HCT116 (cell line): ENCODE results near the gene CD3E. TPM values are rescaled to one million over a fixed set of nuclear protein-coding genes. Genes with fewer than 3 reads are reported as not detected.

Experiments used
- ATAC-seq: fragments of 200-7000 bp; cut with Tn5 transposase; 2 replicates; pipeline ENCODE4 v1.9.1; 2020; ENCODE audit warnings: mild to moderate bottlenecking, moderate library complexity
- BruUV-seq: library from RNA; stranded (reverse); fragments of 400-500 nt; replicated peaks from 2 replicates; lab custom pipeline; 2021; lab: Mats Ljungman, UMichigan
- CTCF ChIA-PET: fragments of 300-600 bp; sonication (Branson Sonifier 250); formaldehyde crosslinking; loops from one replicate; lab custom pipeline; 2021; ENCODE audit warnings: antibody characterized with exemption; lab: Charles Lee
- POLR2A ChIA-PET: fragments of 300-600, 350-600 bp; sonication (Branson Sonifier 250); formaldehyde crosslinking; loops from one replicate; lab custom pipeline; 2021; ENCODE audit warnings: antibody characterized with exemption; lab: Charles Lee
- RAD21 ChIA-PET, 2 experiments: fragments of 300-600 bp; sonication (Branson Sonifier 250); formaldehyde crosslinking; loops; one replicate each; lab custom pipeline; 2023; ENCODE audit warnings: low total read pairs in 2 of 2; ENCODE audit not compliant: uncharacterized antibody in 2 of 2, unreplicated experiment in 2 of 2, low non-redundant PET in 1 of 2; lab: Charles Lee
- DNase-seq: peaks from one replicate; pipeline ENCODE4 v3.0.0-alpha.2; 2010; ENCODE audit warnings: low read depth, low spot score
- H2AFZ ChIP-seq: fragments of 200-600 bp; shearing (Covaris generic), sonication (generic); 2 replicates; pipeline ENCODE4 v1.6.1; 2017; ENCODE audit warnings: low read depth, mixed run types, mixed read lengths, antibody characterized with exemption, low read length; ENCODE audit not compliant: poor library complexity, severe bottlenecking
- H3K27ac ChIP-seq: 2 replicates; pipeline ENCODE4 v1.5.1; 2012; ENCODE audit warnings: low read depth, low read length
- H3K27me3 ChIP-seq: fragments of 200-600 bp; sonication (generic); 2 replicates; pipeline ENCODE4 v1.6.1; 2016; ENCODE audit warnings: mixed run types, low read length, mixed read lengths; ENCODE audit not compliant: insufficient read depth
- H3K36me3 ChIP-seq, 2 experiments: fragments of 200-500 bp in 1 of 2; fragments of 200-600 bp in 1 of 2; sonication (Bioruptor generic) in 1 of 2; sonication (generic) in 1 of 2; 2 replicates each; pipeline versions ENCODE4 v1.5.1 to v1.6.1; 2014 to 2016; ENCODE audit warnings: low read length in 2 of 2, inconsistent platforms in 1 of 2, mixed read lengths in 1 of 2, mixed run types in 1 of 2; ENCODE audit not compliant: insufficient read depth in 2 of 2, control insufficient read depth in 1 of 2
- H3K4me1 ChIP-seq, 2 experiments: fragments of 200-600 bp in 1 of 2; sonication (generic) in 1 of 2; 2 replicates each; pipeline versions ENCODE4 v1.5.1 to v1.6.1; 2012 to 2017; ENCODE audit warnings: low read length in 2 of 2, inconsistent platforms in 1 of 2, mild to moderate bottlenecking in 1 of 2, mixed read lengths in 1 of 2, mixed run types in 1 of 2, moderate library complexity in 1 of 2; ENCODE audit not compliant: insufficient read depth in 2 of 2, control insufficient read depth in 1 of 2
- H3K4me2 ChIP-seq: fragments of 200-600 bp; sonication (generic); 2 replicates; pipeline ENCODE4 v1.6.1; 2017; ENCODE audit warnings: mixed run types, low read length, mixed read lengths
- H3K4me3 ChIP-seq, 2 experiments: fragments of 200-600 bp in 1 of 2; sonication (generic) in 1 of 2; replicated peaks in 1 of 2; 2 replicates each; pipeline ENCODE4 v1.5.1; 2011 to 2016; ENCODE audit warnings: low read length in 2 of 2, control low read depth in 1 of 2, low read depth in 1 of 2, mild to moderate bottlenecking in 1 of 2, mixed read lengths in 1 of 2, mixed run types in 1 of 2
- H3K79me2 ChIP-seq: fragments of 200-600 bp; sonication (generic); 2 replicates; pipeline ENCODE4 v1.6.1; 2017; ENCODE audit warnings: mild to moderate bottlenecking, mixed run types, low read length, moderate library complexity, mixed read lengths; ENCODE audit not compliant: insufficient read depth
- H3K9ac ChIP-seq: fragments of 200-600 bp; sonication (generic); 2 replicates; pipeline ENCODE4 v1.6.1; 2016; ENCODE audit warnings: low read length, mixed read lengths
- H3K9me2 ChIP-seq: fragments of 200-600 bp; sonication (generic), shearing (Covaris generic); 2 replicates; pipeline ENCODE4 v1.6.1; 2017; ENCODE audit warnings: mixed run types, mild to moderate bottlenecking, moderate library complexity; ENCODE audit not compliant: insufficient read depth
- H3K9me3 ChIP-seq, 2 experiments: fragments of 200-500 bp in 1 of 2; fragments of 200-600 bp in 1 of 2; sonication (Bioruptor generic) in 1 of 2; sonication (generic) in 1 of 2; 2 replicates each; pipeline ENCODE4 v1.6.1; 2014 to 2017; ENCODE audit warnings: low read length in 2 of 2, mixed read lengths in 2 of 2, inconsistent platforms in 1 of 2, low read depth in 1 of 2, mild to moderate bottlenecking in 1 of 2, mixed run types in 1 of 2, moderate library complexity in 1 of 2; ENCODE audit not compliant: control insufficient read depth in 1 of 2, insufficient read depth in 1 of 2
- H4K20me1 ChIP-seq: fragments of 200-600 bp; sonication (generic), shearing (Covaris generic); 2 replicates; pipeline ENCODE4 v1.6.1; 2017; ENCODE audit warnings: mixed run types, mild to moderate bottlenecking, moderate library complexity; ENCODE audit not compliant: insufficient read depth
- CEBPB ChIP-seq: IDR thresholded peaks from 2 replicates; pipeline ENCODE4 v1.6.1; 2012; ENCODE audit warnings: low read depth
- EGR1 ChIP-seq: IDR thresholded peaks from 2 replicates; pipeline ENCODE4 v1.6.1; 2012; ENCODE audit warnings: low read depth
- ELF1 ChIP-seq: IDR thresholded peaks from 2 replicates; pipeline ENCODE4 v1.6.1; 2012; ENCODE audit warnings: low read depth, borderline replicate concordance
- POLR2A ChIP-seq: IDR thresholded peaks from 2 replicates; pipeline ENCODE4 v1.7.0; 2011; ENCODE audit warnings: borderline replicate concordance; ENCODE audit not compliant: insufficient read depth, insufficient read length; ENCODE audit errors: extremely low read depth
- POLR2AphosphoS5 ChIP-seq: IDR thresholded peaks from 2 replicates; pipeline ENCODE4 v1.6.1; 2011; ENCODE audit warnings: mild to moderate bottlenecking, low read depth, low read length, moderate library complexity
- RAD21 ChIP-seq: IDR thresholded peaks from 2 replicates; pipeline ENCODE4 v1.6.1; 2012; ENCODE audit warnings: low read depth, mild to moderate bottlenecking
- SRF ChIP-seq: IDR thresholded peaks from 2 replicates; pipeline ENCODE4 v1.6.1; 2012; ENCODE audit warnings: low read depth
- TCF7L2 ChIP-seq: IDR thresholded peaks from 2 replicates; pipeline ENCODE4 v1.7.0; 2011; ENCODE audit warnings: borderline replicate concordance, inconsistent platforms; ENCODE audit not compliant: insufficient read depth, insufficient read length; ENCODE audit errors: extremely low read depth
- YY1 ChIP-seq: IDR thresholded peaks from 2 replicates; pipeline ENCODE4 v1.6.1; 2011; ENCODE audit warnings: low read length, low read depth, moderate library complexity, mild to moderate bottlenecking; ENCODE audit not compliant: insufficient replicate concordance; ENCODE audit errors: extremely low read depth
- ZFX ChIP-seq: fragments of 450-650 bp; IDR thresholded peaks from 2 replicates; pipeline ENCODE4 v1.6.1; 2017
- intact Hi-C: fragments of 100-400 bp; cut with micrococcal nuclease; formaldehyde crosslinking; loops from 2 replicates; pipeline ENCODE4 v1.10.0; 2022
- total RNA-seq: library from RNA; stranded (reverse); gene quantifications from one replicate; pipeline ENCODE4 v1.2.1, GENCODE V29; 2021; ENCODE audit not compliant: unreplicated experiment
- TF ChIP-seq, protein P1 (sequence below): IDR thresholded peaks from 2 replicates; pipeline ENCODE4 v1.6.1; 2011; ENCODE audit warnings: mild to moderate bottlenecking, low read length, moderate library complexity; ENCODE audit not compliant: insufficient replicate concordance; ENCODE audit errors: extremely low read depth

Gene CD3E
- total RNA-seq, 1 experiment from 2014 or later: 0.79 TPM

DNA sequence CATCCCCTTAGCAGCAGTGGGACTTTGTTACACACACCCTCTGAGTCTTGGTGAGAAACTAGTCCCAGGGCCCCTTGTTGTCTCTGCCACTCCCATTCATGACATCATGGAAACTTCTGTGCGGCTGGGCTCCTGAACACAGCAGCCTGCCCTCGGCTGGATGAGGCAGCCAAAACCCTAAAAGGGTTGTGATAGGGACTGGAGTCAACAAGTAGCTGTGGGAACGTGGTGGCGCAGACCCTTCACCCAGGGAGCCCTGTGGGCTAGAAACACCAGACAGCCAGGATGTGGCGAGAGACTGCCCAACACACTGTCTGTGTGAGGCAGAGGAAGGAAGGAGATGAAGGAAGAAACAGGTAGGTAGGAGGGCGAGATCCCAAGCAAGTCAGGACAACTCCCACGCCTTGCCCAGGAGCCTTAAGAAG, 34.1 kb downstream of the CD3E start:
- no peak for ATAC-seq
- no TSS peak for BruUV-seq

More for the DNA sequence above, 34.1 kb downstream of the CD3E start:
- no peak overlapping the region for H3K9ac ChIP-seq
- H3K79me2 ChIP-seq: no peaks in the 10 kb centered on the region
- no peaks in the 10 kb centered on the region for H4K20me1 ChIP-seq
- no peak overlapping the region for H3K4me3 ChIP-seq
- no peak overlapping the region for H3K4me2 ChIP-seq
- CTCF ChIA-PET: no interaction called here
- H2AFZ ChIP-seq: no peak overlapping the region
- no peaks in the 10 kb centered on the region for H3K27me3 ChIP-seq
- intact Hi-C loops: no loop called here
- no peaks in the 10 kb centered on the region for H3K9me3 ChIP-seq
- RAD21 ChIA-PET: no interaction called here
- TF ChIP-seq YY1 (no peak), RAD21 (no peak), TCF7L2 (no peak), POLR2AphosphoS5 (no peak), ZFX (no peak), EGR1 (no peak), SRF (no peak), ELF1 (no peak), CEBPB (no peak), POLR2A (no peak)
- TF ChIP-seq, protein P1, sequence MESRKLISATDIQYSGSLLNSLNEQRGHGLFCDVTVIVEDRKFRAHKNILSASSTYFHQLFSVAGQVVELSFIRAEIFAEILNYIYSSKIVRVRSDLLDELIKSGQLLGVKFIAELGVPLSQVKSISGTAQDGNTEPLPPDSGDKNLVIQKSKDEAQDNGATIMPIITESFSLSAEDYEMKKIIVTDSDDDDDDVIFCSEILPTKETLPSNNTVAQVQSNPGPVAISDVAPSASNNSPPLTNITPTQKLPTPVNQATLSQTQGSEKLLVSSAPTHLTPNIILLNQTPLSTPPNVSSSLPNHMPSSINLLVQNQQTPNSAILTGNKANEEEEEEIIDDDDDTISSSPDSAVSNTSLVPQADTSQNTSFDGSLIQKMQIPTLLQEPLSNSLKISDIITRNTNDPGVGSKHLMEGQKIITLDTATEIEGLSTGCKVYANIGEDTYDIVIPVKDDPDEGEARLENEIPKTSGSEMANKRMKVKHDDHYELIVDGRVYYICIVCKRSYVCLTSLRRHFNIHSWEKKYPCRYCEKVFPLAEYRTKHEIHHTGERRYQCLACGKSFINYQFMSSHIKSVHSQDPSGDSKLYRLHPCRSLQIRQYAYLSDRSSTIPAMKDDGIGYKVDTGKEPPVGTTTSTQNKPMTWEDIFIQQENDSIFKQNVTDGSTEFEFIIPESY: no peak
- POLR2A ChIA-PET: interaction anchor here (0.5 kb wide), 1 partner anchor 12 kb away, joined by 3 read pairs; no protein-coding TSS in a partner anchor
- H3K27ac ChIP-seq: no peak overlapping the region
- H3K9me2 ChIP-seq: no peaks in the 10 kb centered on the region
- peaks cover 0 to 4% of the 10 kb centered on the region in 2 experiments; a peak in 2 of 4 replicates for H3K4me1 ChIP-seq
- no peaks in the 10 kb centered on the region for H3K36me3 ChIP-seq
- no peak for DNase-seq
